Nephron (organoid): ENCODE measurements around the gene KCTD21.

Experiments
- H3K27ac Mint-ChIP-seq, 3 experiments: 2 replicates each; pipeline ENCODE4 v1.8.0; 2020; ENCODE audit warnings: mixed read lengths in 3 of 3, mild to moderate bottlenecking in 2 of 3, moderate library complexity in 1 of 3
- H3K27me3 Mint-ChIP-seq: 2 replicates; pipeline ENCODE4 v1.8.0; 2021; ENCODE audit warnings: low read depth, mild to moderate bottlenecking, moderate library complexity, mixed read lengths
- H3K36me3 Mint-ChIP-seq: 2 replicates; pipeline ENCODE4 v1.8.0; 2020; ENCODE audit warnings: low read depth, mixed read lengths
- H3K4me1 Mint-ChIP-seq: 2 replicates; pipeline ENCODE4 v1.8.0; 2020; ENCODE audit warnings: mixed read lengths
- H3K4me3 Mint-ChIP-seq, 3 experiments: 2 replicates each; pipeline ENCODE4 v1.8.0; 2020; ENCODE audit warnings: mild to moderate bottlenecking in 3 of 3, mixed read lengths in 3 of 3, moderate library complexity in 2 of 3
- H3K9me3 Mint-ChIP-seq: 2 replicates; pipeline ENCODE4 v1.8.0; 2020; ENCODE audit warnings: mixed read lengths
- CTCF ChIP-seq, 3 experiments: fragments of 200-600 bp; sonication (generic); IDR thresholded peaks; one replicate each; pipeline ENCODE4 v1.5.0; 2021; ENCODE audit warnings: antibody characterized with exemption in 3 of 3; ENCODE audit not compliant: unreplicated experiment in 3 of 3

KCTD21 gene

GRCh38 chr11:78170413-78170812 lies 18.0 kb downstream of the KCTD21 start:
- H3K9me3 Mint-ChIP-seq, result no peaks in the 10 kb centered on the region
- no peak overlapping the region for H3K4me3 Mint-ChIP-seq
- H3K4me1 Mint-ChIP-seq, result peaks cover 18% of the 10 kb centered on the region
- TF ChIP-seq CTCF (IDR thresholded peaks at IDR 0.05; ENCODE audit: unreplicated experiment in 3 of 3), result no peak
- H3K27me3 Mint-ChIP-seq, result no peaks in the 10 kb centered on the region
- H3K36me3 Mint-ChIP-seq, result peaks cover 26% of the 10 kb centered on the region
- H3K27ac Mint-ChIP-seq, result peak overlapping the region; percentile 27 to 75 (median 46)

GRCh38 chr11:78168539-78169477 lies 19.6 kb downstream of the KCTD21 start:
- Mint-ChIP-seq H3K27me3 (no peaks in the 10 kb centered on the region), H3K4me3 (no peak overlapping the region), H3K4me1 (peaks cover 18% of the 10 kb centered on the region), H3K9me3 (no peaks in the 10 kb centered on the region), H3K27ac (peak overlapping the region; percentile 46 to 92 (median 75)), H3K36me3 (peaks cover 15% of the 10 kb centered on the region)
- TF ChIP-seq CTCF (IDR thresholded peaks at IDR 0.05; ENCODE audit: unreplicated experiment in 3 of 3), result no peak

- H3K9me3 Mint-ChIP-seq, result no peaks in the 10 kb centered on the region
- H3K4me1 Mint-ChIP-seq, result peaks cover 18% of the 10 kb centered on the region
- H3K36me3 Mint-ChIP-seq, result no peaks in the 10 kb centered on the region
- H3K4me3 Mint-ChIP-seq, result no peak overlapping the region
- peak overlapping the region; percentile 29 to 56 (median 42) for H3K27ac Mint-ChIP-seq
- no peak for TF ChIP-seq CTCF (IDR thresholded peaks at IDR 0.05; ENCODE audit: unreplicated experiment in 3 of 3)
- H3K27me3 Mint-ChIP-seq, result no peaks in the 10 kb centered on the region
Measured at GRCh38 chr11:78166855-78167469, 21.5 kb downstream of the KCTD21 start.

- Mint-ChIP-seq H3K4me1 (peaks cover 13% of the 10 kb centered on the region), H3K9me3 (no peaks in the 10 kb centered on the region), H3K36me3 (no peaks in the 10 kb centered on the region), H3K27ac (no peak overlapping the region), H3K27me3 (no peaks in the 10 kb centered on the region), H3K4me3 (no peak overlapping the region)
- no peak for TF ChIP-seq CTCF (IDR thresholded peaks at IDR 0.05; ENCODE audit: unreplicated experiment in 3 of 3)
Measured at GRCh38 chr11:78164471-78164870, 24.0 kb downstream of the KCTD21 start.

- Mint-ChIP-seq H3K27me3 (no peaks in the 10 kb centered on the region), H3K27ac (no peak overlapping the region), H3K4me3 (no peak overlapping the region), H3K36me3 (no peaks in the 10 kb centered on the region), H3K9me3 (no peaks in the 10 kb centered on the region), H3K4me1 (peaks cover 10% of the 10 kb centered on the region)
- no peak for TF ChIP-seq CTCF (IDR thresholded peaks at IDR 0.05; ENCODE audit: unreplicated experiment in 3 of 3)
Measured at GRCh38 chr11:78163828-78164227, 24.6 kb downstream of the KCTD21 start.
